Measurements from ENCODE around the gene IER5L. TPM values are rescaled to one million over a fixed set of nuclear protein-coding genes. Genes with fewer than 3 reads are reported as not detected.

Gene IER5L
- total and polyA plus RNA-seq, 4 donors = 12.6 to 31.5 (median 24.1) TPM

- H3K4me3 ChIP-seq = no peak overlapping the region
- no peaks in the 10 kb centered on the region for H3K27me3 ChIP-seq (ENCODE audit: control insufficient read depth in 3 of 3, insufficient read depth in 3 of 3, low read length in 2 of 3)
- no peaks in the 10 kb centered on the region for H3K9me3 ChIP-seq (ENCODE audit: control insufficient read depth in 4 of 4, insufficient read depth in 3 of 4, low read length in 3 of 4)
- no peaks in the 10 kb centered on the region for H3K36me3 ChIP-seq (ENCODE audit: control insufficient read depth in 4 of 4, insufficient read depth in 4 of 4, low read length in 4 of 4)
- H3K27ac ChIP-seq (ENCODE audit: low read depth in 1 of 2, low read length in 1 of 2) = peak overlapping the region in 1 of 2 donors; percentile 9
- WGBS, 2 donors = 76 to 87% methylated on average over 3 of the region's 3 CpGs
- no peak for TF ChIP-seq CTCF (IDR thresholded peaks at IDR 0.05; ENCODE audit: control extremely low read depth, extremely low read depth)
- DNase-seq (no peak), ATAC-seq (ENCODE audit: insufficient read depth, low FRiP score) (no peak)
- H3K9ac ChIP-seq (ENCODE audit: insufficient read depth in 1 of 2, low read length in 2 of 2) = no peak overlapping the region
- H3K4me1 ChIP-seq (ENCODE audit: control insufficient read depth in 5 of 5, insufficient read depth in 5 of 5, low read length in 5 of 5) = no peaks in the 10 kb centered on the region
These were observed 47.4 kb upstream of the IER5L start for GRCh38 chr9:129225490-129225778.

DNA sequence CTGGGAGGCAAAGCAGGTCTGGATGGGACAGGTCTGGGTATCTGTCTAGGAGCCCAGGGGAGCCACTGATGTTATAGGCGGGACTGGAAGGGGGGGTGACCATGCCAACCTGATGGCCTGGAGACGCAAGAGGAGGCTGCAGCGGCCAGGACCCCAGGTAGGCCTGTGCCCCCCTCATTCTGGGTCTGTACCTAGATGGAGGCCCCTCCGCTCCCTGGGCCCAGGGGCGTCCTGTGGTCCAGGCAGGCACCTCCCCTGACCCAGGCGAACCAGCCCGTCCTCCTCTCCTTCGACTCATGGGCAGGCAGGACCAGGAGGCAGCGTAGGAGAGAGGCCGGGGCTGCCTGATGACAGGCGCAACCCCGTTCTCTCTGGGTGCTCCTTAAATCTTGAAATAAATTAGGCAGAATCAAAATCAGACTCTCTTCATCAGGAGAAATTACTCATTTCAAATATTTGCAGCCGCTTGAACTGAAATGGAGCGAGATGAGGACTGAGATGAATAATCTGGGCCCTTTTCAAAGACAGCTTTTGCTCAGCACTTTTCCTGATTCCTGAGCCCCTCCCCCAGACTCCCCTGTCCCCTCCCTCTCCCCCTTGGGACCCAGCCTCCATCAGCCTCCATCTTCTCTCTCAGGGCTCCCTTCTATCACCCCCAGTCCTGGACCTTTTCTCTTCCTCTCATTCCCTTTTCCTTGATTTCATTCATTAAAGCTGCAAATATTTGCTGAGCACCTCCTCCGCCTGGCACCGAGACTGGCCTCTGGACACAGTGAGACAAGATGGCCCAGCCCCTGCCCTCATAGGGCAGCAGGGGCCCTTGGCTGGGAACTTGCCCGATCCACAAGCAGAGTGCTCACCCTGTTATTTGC, 46.8 kb upstream of the IER5L start:
- Histone ChIP-seq H3K36me3 (ENCODE audit: control insufficient read depth in 4 of 4, insufficient read depth in 4 of 4, low read length in 4 of 4) (no peaks in the 10 kb centered on the region), H3K4me3 (no peak overlapping the region), H3K9ac (ENCODE audit: insufficient read depth in 1 of 2, low read length in 2 of 2) (no peak overlapping the region), H3K27me3 (ENCODE audit: control insufficient read depth in 3 of 3, insufficient read depth in 3 of 3, low read length in 2 of 3) (no peaks in the 10 kb centered on the region), H3K4me1 (ENCODE audit: control insufficient read depth in 5 of 5, insufficient read depth in 5 of 5, low read length in 5 of 5) (no peaks in the 10 kb centered on the region), H3K9me3 (ENCODE audit: control insufficient read depth in 4 of 4, insufficient read depth in 3 of 4, low read length in 3 of 4) (no peaks in the 10 kb centered on the region), H3K27ac (ENCODE audit: low read depth in 1 of 2, low read length in 1 of 2) (peak overlapping the region in 1 of 2 donors; percentile 9)
- DNase-seq = no peak
- no peak for ATAC-seq (ENCODE audit: insufficient read depth, low FRiP score)
- TF ChIP-seq CTCF (IDR thresholded peaks at IDR 0.05; ENCODE audit: control extremely low read depth, extremely low read depth) = no peak
- WGBS, 2 donors = 88 to 89% methylated on average over 17 of the region's 17 CpGs

- ATAC-seq (ENCODE audit: insufficient read depth, low FRiP score) (no peak), DNase-seq (peak; percentile 29 to 65 (median 44))
- Histone ChIP-seq H3K9me3 (ENCODE audit: control insufficient read depth in 4 of 4, insufficient read depth in 3 of 4, low read length in 3 of 4) (no peaks in the 10 kb centered on the region), H3K4me1 (ENCODE audit: control insufficient read depth in 5 of 5, insufficient read depth in 5 of 5, low read length in 5 of 5) (no peaks in the 10 kb centered on the region), H3K4me3 (no peak overlapping the region), H3K9ac (ENCODE audit: insufficient read depth in 1 of 2, low read length in 2 of 2) (no peak overlapping the region), H3K27ac (ENCODE audit: low read depth in 1 of 2, low read length in 1 of 2) (no peak overlapping the region), H3K27me3 (ENCODE audit: control insufficient read depth in 3 of 3, insufficient read depth in 3 of 3, low read length in 2 of 3) (no peaks in the 10 kb centered on the region), H3K36me3 (ENCODE audit: control insufficient read depth in 4 of 4, insufficient read depth in 4 of 4, low read length in 4 of 4) (no peaks in the 10 kb centered on the region)
- TF ChIP-seq CTCF (IDR thresholded peaks at IDR 0.05; ENCODE audit: control extremely low read depth, extremely low read depth) = no peak
- 76 to 79% methylated on average over 15 of the region's 15 CpGs for WGBS, 2 donors
These were observed 45.6 kb upstream of the IER5L start for GRCh38 chr9:129223551-129224208.
